GM12892 (cell line): ENCODE data around the gene LILRA2.

ENCODE experiments used
- POLR2A ChIP-seq: IDR thresholded peaks from 2 replicates; pipeline ENCODE4 v1.6.1; 2011; ENCODE audit warnings: low read depth, low read length, control low read depth
- POLR2AphosphoS5 ChIP-seq: IDR thresholded peaks from 2 replicates; pipeline ENCODE4 v1.6.1; 2011; ENCODE audit warnings: low read depth, low read length, control low read depth

DNA sequence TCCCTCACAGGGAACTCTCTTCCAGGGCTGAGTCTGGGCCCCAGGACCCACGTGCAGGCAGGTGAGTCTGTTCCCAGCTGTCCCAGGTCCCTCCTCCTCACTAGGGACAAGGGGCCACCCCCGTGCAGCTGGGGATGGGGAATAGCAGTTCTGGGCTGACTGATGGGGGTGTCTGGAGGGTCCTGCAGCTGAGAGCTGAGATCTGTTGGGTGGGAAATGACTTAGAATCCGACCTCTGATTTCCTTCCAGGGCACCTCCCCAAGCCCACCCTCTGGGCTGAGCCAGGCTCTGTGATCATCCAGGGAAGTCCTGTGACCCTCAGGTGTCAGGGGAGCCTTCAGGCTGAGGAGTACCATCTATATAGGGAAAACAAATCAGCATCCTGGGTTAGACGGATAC lies 461 bp downstream of the LILRA2 start:
- no peak for TF ChIP-seq POLR2AphosphoS5
- no peak for TF ChIP-seq POLR2A
